ENCODE data around the gene PELO.

Gene PELO

DNA sequence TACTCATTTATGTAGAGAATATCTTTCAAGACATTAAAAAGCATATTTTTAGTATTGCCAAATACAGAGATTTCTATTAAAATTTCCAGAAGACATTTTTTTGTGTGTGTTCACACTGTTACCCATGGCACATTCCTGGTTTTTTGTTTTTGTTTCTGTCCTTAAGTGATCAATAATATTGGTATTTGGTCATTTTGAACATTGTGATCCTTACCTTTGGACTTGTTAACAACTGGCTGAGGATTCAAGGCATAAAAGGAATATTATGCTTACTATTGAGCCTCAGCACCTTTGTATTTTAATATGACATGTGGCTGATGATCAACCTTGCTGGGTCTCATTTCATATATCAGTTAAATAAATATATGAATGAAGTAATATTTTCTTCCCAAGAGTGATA is 41.9 kb downstream of the PELO start:
- DNase-seq (ENCODE audit: low read depth), result no peak

DNA sequence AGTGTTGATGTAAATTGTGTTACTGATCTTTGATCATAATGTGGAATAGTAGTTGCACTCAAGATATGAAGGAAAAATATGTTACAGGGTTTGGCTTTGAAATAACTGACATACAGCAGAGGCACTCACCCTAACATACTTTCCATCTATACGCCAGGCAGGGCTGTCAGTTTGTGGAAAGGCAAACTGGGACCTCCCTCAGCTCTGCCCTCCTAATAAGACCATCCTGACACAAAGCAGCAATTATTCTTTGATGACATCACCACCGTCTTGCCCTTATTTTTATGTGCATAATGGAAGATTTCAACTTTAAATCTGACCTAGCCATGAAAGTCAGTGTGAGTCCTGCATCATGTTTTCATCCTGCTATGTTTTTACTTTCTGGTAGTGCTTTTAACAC is 42.9 kb downstream of the PELO start:
- no peak for DNase-seq (ENCODE audit: low read depth)

DNA sequence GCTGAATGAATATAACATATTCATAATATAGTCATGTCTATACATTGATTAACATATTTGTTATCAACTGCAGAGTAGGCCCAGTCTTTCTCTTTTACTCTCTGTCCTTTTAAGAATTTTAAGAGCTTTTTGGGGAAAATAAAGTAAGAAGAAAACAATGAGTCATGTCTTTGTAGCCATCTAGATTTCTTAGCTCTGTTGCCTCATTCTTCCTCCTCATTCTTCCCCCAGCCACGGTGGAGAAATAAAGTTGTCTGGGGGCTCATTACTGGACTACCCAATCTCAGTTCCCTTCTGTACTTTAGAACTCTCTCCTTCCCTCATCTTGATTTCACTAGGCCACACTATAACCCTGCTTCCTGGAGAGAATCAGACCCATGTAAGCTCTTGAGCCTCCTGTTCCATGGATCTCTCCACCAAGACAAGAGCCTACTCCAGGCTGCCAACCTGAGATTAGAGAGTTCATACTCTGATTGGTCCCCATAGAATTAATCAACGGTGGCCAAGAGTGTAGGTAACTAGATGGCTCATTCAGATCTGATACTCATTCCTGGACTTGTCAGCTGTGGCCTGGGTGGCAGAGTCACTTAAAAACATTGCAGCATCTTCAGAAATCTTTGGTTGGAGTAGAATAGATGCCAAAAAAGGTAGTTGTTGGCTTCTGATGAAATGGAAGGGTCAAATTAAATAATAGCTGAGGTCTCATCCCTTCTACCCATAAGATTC is 44.2 kb downstream of the PELO start:
- DNase-seq (ENCODE audit: low read depth), result no peak

DNA sequence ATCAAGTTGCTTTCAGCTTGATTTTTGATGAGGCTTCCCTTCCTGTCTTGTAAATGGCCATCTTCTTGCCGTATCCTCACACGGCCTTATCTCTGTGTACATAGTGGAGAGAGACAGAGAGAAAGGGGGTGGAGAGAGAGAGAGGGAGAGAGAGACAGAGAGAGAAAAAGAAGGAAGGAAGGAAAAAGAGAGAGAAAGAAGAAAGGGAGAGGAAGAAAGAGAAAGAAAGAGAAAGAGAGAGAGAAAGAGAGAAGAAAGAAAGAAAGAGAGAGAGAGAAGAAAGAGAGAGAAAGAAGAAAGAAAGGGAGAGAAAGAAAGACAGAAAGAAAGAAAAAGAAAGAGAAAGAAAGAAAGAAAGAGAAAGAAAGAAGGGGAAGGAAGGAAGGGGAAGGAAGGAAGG is 46.6 kb downstream of the PELO start:
- DNase-seq (ENCODE audit: low read depth), result no peak

DNA sequence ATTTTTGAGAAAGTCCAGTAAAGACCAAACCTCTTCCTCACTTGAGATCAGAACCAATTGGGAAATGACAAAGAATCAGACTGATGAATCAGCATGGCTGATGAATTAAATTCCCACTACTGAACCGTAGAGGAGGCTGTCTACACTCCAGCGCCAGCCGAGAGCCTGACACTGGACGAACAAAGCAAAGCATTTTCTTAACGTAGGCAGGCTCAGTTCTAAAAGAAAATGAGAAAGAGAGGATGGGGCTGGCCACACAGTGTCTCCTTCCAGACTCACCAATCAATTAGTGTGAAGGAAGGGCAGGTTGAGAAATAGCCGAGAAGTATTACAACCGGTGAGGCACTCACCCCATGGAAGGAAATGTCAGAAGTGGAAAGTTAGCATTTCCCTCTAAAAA is 49.4 kb downstream of the PELO start:
- no peak for DNase-seq (ENCODE audit: low read depth)
